ENCODE measurements around the gene RMI1.

- TF ChIP-seq CTCF (IDR thresholded peaks at IDR 0.05; ENCODE audit: extremely low read depth in 1 of 2, insufficient read depth in 1 of 2, low read depth in 1 of 2, low read length in 2 of 2) (no peak), JUN (IDR thresholded peaks at IDR 0.05; ENCODE audit: borderline replicate concordance, insufficient read depth, insufficient read length, low read depth) (no peak), POLR2A (IDR thresholded peaks at IDR 0.05; ENCODE audit: low read depth, low read length) (no peak), POLR2AphosphoS5 (IDR thresholded peaks at IDR 0.05; ENCODE audit: insufficient read depth, low read depth, low read length) (no peak), EZH2 (IDR thresholded peaks at IDR 0.05; ENCODE audit: borderline replicate concordance, low read depth, low read length, severe bottlenecking) (no peak), MAX (IDR thresholded peaks at IDR 0.05; ENCODE audit: insufficient read depth, insufficient read length) (no peak), FOS (IDR thresholded peaks at IDR 0.05; ENCODE audit: borderline replicate concordance, insufficient read depth, low read length) (no peak)
Observed at GRCh38 chr9:84027201-84027600, 46.6 kb downstream of the RMI1 start.

Data from endothelial cell of umbilical vein (primary cell).